H1 (cell line): ENCODE results near the gene SPEM1. TPM values are rescaled to one million over a fixed set of nuclear protein-coding genes. Genes with fewer than 3 reads are reported as not detected.

Experiments used
- KDM5A ChIP-seq: fragments of 200-600 bp; IDR thresholded peaks from 2 replicates; pipeline ENCODE4 v1.7.1; 2012; ENCODE audit warnings: mild to moderate bottlenecking, low read length, inconsistent platforms, mixed read lengths
- POLR2AphosphoS5 ChIP-seq: IDR thresholded peaks from 2 replicates; pipeline ENCODE4 v1.6.1; 2011; ENCODE audit warnings: low read depth, low read length
- polyA plus RNA-seq, 7 experiments: library from polyadenylated mRNA; depleted of rRNA in 3 of 7; stranded (reverse) in 5 of 7; unstranded in 2 of 7; fragments of >200 nt in 5 of 7; fragments of 200-250 nt in 2 of 7; gene quantifications; 1 replicate in 5 of 7; 2 replicates in 1 of 7; 4 replicates in 1 of 7; pipeline versions ENCODE4 v1.2.1 to v1.2.3, GENCODE V29; 2011 to 2013; ENCODE audit warnings: missing spikeins in 2 of 7, mixed read lengths in 2 of 7
- total RNA-seq: library from RNA; stranded (reverse); fragmentation: NEBNext Ultra II Directional; extraction: Animal tissue kit (Norgen Biotek cat#: 25700); gene quantifications from 2 replicates; pipeline ENCODE4 v1.2.1, GENCODE V29; 2021

Gene SPEM1
- total and polyA plus RNA-seq, 2 of the 8 experiments (the other 6 are each of a cell fraction or from before 2014, with no cell fraction given), result not detected

GRCh38 chr17:7392696-7393612 lies 27.2 kb upstream of the SPEM1 start (continued):
- no peak for TF ChIP-seq POLR2AphosphoS5
- TF ChIP-seq KDM5A, result no peak
